RWPE2 (cell line): ENCODE data around the gene BEAN1.

Experiments used
- ATAC-seq: fragments of 200-7000 bp; cut with Tn5 transposase; 3 replicates; pipeline ENCODE4 v1.9.1; 2021; ENCODE audit warnings: low read depth
- DNase-seq: peaks from one replicate; pipeline ENCODE4 v3.0.0-alpha.2; 2020; ENCODE audit warnings: low spot score
- H3K27ac ChIP-seq: fragments of 450-650 bp; 2 replicates; pipeline ENCODE4 v1.5.1; 2017; ENCODE audit warnings: mild to moderate bottlenecking; ENCODE audit not compliant: poor library complexity, severe bottlenecking
- H3K27me3 ChIP-seq: fragments of 250-450 bp; sonication (Bioruptor Pico); 2 replicates; pipeline ENCODE4 v1.5.1; 2021; ENCODE audit warnings: mild to moderate bottlenecking, moderate library complexity; ENCODE audit not compliant: insufficient read depth, poor library complexity, severe bottlenecking
- H3K36me3 ChIP-seq: fragments of 250-450 bp; sonication (Bioruptor Pico); 2 replicates; pipeline ENCODE4 v1.5.1; 2020; ENCODE audit warnings: low read depth, mild to moderate bottlenecking, moderate library complexity
- H3K4me1 ChIP-seq: fragments of 250-450 bp; sonication (Bioruptor Pico); 2 replicates; pipeline ENCODE4 v1.5.1; 2021; ENCODE audit warnings: mild to moderate bottlenecking, moderate library complexity; ENCODE audit not compliant: insufficient read depth, poor library complexity, severe bottlenecking
- H3K4me3 ChIP-seq: fragments of 250-450 bp; sonication (Bioruptor Pico); 2 replicates; pipeline ENCODE4 v1.5.1; 2021; ENCODE audit warnings: mild to moderate bottlenecking, moderate library complexity; ENCODE audit not compliant: severe bottlenecking
- H3K9me3 ChIP-seq: fragments of 250-450 bp; sonication (Bioruptor Pico); 2 replicates; pipeline ENCODE4 v1.5.1; 2021; ENCODE audit warnings: mild to moderate bottlenecking, moderate library complexity; ENCODE audit not compliant: severe bottlenecking
- TF ChIP-seq, protein P1 (sequence below): fragments of 450-650 bp; IDR thresholded peaks from one replicate; pipeline ENCODE4 v1.5.1; 2017; ENCODE audit warnings: mild to moderate bottlenecking, moderate library complexity; ENCODE audit not compliant: poor library complexity, severe bottlenecking

Gene BEAN1

DNA sequence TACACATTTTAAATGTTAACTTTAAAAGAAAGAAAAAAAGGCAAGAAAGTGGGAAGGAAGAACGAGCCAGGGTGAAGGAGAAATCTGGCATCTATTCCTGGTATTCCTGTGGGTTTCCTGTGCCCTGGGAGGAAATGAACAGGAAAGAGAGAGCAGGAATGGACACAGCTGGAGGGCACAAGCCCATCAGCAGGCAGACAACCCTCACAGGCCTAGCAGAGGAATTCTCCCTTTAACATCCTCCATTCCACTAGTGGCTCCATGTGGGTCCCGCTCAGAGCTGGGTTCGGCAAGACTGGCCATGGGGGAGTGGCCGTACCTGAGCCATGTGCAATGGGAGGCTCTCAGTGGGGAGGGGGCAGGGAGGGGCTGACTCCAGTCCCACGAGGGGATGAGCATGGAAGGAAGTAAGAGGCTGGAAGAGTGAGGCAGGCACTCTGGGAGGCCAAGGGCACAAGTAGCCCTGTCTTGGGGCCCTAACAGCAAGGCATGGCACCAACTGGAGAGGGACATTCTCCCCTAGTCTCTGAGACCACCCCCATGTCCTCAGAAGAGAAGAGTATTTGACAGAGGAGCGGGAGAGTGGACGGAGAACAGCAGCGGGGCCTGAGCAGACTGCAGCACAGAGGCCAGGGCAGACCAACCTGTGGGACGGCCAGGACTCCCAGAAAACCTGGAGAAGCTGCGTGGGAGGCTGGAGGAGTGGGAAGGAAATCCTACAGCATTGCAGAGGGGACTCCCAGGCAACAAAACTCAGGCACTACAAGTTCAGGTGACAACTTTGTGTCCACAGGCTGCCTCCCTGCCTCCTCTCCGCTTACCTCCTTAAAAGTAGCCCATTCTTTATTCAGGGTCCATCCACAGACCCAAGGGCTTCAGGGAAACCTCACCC is 92.6 kb downstream of the BEAN1 start:
- Histone ChIP-seq H3K36me3 (peaks cover 20% of the 10 kb centered on the region), H3K4me3 (no peak overlapping the region), H3K4me1 (peaks cover 36% of the 10 kb centered on the region), H3K27me3 (no peaks in the 10 kb centered on the region), H3K9me3 (no peaks in the 10 kb centered on the region), H3K27ac (no peak overlapping the region)
- TF ChIP-seq, protein P1, sequence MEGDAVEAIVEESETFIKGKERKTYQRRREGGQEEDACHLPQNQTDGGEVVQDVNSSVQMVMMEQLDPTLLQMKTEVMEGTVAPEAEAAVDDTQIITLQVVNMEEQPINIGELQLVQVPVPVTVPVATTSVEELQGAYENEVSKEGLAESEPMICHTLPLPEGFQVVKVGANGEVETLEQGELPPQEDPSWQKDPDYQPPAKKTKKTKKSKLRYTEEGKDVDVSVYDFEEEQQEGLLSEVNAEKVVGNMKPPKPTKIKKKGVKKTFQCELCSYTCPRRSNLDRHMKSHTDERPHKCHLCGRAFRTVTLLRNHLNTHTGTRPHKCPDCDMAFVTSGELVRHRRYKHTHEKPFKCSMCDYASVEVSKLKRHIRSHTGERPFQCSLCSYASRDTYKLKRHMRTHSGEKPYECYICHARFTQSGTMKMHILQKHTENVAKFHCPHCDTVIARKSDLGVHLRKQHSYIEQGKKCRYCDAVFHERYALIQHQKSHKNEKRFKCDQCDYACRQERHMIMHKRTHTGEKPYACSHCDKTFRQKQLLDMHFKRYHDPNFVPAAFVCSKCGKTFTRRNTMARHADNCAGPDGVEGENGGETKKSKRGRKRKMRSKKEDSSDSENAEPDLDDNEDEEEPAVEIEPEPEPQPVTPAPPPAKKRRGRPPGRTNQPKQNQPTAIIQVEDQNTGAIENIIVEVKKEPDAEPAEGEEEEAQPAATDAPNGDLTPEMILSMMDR, result no peak
- ATAC-seq (no peak), DNase-seq (no peak)

DNA sequence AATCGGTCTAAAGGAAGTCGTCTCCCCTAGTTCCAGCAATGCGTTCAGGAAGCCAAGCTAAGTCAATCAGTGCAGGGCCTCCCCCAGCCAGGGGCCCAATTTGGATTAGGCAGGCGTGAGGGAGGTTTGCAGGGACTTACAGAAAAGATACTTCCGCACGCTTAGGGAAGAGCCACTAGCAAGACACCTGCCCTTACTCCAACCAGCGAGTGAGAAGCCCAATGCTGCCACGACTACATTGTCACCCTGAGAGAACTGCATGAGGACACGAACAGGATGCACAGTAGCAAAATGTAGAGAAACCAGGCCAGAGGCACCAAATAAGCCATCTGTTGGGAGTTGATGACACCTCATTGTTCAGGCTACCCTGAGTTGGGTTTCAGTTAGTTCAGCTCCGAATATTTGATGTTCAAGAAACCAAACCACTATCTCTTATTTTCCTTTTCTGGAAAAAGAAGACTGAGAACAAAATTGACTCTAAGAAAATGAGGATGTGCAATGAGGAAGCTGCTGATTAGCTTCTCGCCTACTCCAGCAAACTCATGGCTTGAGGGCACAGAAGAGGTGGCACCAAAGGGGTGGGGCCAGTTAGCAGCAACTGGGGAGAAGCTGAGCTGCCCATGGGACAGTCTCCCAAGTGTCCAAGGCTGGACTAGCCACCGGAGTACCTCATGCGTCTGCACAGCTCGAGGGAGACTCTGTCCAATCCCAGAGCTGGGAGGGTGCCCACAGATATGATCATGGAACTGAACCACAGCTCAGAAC is 93.5 kb downstream of the BEAN1 start:
- Histone ChIP-seq H3K4me1 (peaks cover 36% of the 10 kb centered on the region), H3K27ac (peak overlapping the region; percentile 74), H3K27me3 (no peaks in the 10 kb centered on the region), H3K4me3 (no peak overlapping the region), H3K9me3 (no peaks in the 10 kb centered on the region), H3K36me3 (peaks cover 23% of the 10 kb centered on the region)
- TF ChIP-seq, protein P1, result no peak
- no peak for DNase-seq
- ATAC-seq, result no peak

DNA sequence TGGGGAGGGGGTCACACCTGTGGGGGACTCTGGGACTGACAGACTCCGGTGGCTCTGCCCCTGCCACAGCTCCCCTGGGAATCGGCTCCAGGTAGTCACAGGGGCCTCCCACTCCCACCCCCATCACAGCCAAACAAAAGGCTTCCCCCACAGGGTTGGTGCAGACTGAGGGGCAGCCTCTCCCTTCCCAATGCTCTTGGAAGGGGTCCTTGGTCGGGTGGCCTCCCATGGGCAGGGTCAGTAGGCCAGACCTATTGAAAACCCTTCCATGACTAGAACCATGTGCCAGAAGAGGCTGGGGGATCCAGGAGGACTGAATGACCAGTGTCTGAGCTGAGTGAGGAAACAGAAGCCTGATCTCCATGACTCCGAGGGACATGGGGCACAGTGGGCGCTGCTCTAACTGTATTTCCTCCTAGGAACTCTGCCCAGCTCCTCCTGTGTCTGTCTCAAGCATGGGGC is 94.2 kb downstream of the BEAN1 start:
- H3K27me3 ChIP-seq, result no peaks in the 10 kb centered on the region
- no peaks in the 10 kb centered on the region for H3K9me3 ChIP-seq
- TF ChIP-seq, protein P1, result no peak
- peaks cover 33% of the 10 kb centered on the region for H3K4me1 ChIP-seq
- ATAC-seq (no peak), DNase-seq (no peak)
- H3K4me3 ChIP-seq, result no peak overlapping the region
- peak overlapping the region; percentile 74 for H3K27ac ChIP-seq
- peaks cover 18% of the 10 kb centered on the region for H3K36me3 ChIP-seq

DNA sequence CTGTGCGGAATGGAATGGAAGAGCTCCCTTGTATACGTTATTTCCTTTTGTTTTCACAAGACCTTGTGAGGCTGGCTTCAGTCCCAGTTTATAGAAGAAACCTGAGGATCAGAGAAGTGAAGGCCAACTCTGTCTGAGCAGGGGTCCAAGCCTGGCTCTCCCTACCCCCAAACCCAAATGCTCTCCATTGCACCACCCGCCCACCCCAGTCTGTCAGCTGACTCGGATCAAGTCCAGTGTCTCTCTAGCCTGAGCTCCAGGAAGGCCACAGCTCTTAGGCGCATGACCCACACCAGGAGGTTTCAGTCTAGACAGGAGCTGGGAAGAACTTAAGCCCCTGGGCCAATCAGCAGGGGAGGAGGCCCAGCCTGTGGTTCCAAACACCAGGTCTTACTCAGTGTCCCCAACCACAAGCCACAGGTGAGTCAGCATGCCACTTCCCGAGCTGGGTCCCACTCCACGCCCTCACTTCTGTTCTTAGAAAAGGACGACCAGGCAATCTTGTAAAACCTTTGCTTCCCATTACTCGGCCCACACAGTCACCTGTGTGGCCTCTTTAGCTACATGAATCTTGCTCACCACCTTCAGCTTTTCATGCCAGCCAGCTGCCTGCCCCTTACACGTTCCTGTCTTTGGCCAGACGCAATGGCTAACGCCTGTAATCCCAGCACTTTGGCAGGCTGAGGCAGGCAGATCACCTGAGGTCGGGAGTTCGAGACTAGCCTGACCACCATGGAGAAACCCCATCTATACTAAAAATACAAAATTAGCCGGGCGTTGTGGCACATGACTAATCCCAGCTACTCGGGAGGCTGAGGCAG is 95.1 kb downstream of the BEAN1 start:
- H3K9me3 ChIP-seq, result no peaks in the 10 kb centered on the region
- peaks cover 27% of the 10 kb centered on the region for H3K4me1 ChIP-seq
- TF ChIP-seq, protein P1, result no peak
- H3K27ac ChIP-seq, result peak overlapping the region; percentile 74
- ATAC-seq (peak; percentile 77), DNase-seq (no peak)
- H3K4me3 ChIP-seq, result no peak overlapping the region
- H3K27me3 ChIP-seq, result no peaks in the 10 kb centered on the region
- H3K36me3 ChIP-seq, result peaks cover 18% of the 10 kb centered on the region
